PC-3 (cell line): Measurements from ENCODE around the gene CACHD1.

ENCODE experiments used
- EZH2phosphoT487 ChIP-seq: fragments of 300-600 bp; sonication (generic); IDR thresholded peaks from 2 replicates; pipeline ENCODE4 v1.6.1; 2018; ENCODE audit warnings: mild to moderate bottlenecking, antibody characterized with exemption, low read length, borderline replicate concordance
- TF ChIP-seq, protein P1 (sequence below): fragments of 300-600 bp; sonication (generic); conservative IDR thresholded peaks from 2 replicates; pipeline ENCODE4 v1.5.1; 2017; ENCODE audit warnings: antibody characterized with exemption, low read depth, mild to moderate bottlenecking, low read length

DNA sequence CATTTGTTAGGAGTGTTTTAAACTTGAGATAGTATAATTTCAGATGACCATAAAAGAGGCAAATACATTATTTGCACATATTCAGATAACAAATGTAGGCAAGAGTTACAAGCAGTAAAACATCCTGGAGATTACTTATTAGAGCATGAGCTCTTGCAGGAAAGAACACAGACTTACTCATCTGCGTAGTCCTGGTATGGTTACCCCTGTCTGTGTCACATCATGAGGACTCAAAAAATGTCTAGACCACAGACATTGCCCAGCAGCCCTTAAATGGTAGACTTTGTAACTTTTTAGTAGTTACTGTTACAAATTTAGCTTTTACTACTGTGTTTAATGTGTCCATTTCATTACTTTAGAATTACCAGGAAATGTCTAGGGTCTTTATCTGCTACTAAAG is 12.8 kb downstream of the CACHD1 start:
- TF ChIP-seq, protein P1, sequence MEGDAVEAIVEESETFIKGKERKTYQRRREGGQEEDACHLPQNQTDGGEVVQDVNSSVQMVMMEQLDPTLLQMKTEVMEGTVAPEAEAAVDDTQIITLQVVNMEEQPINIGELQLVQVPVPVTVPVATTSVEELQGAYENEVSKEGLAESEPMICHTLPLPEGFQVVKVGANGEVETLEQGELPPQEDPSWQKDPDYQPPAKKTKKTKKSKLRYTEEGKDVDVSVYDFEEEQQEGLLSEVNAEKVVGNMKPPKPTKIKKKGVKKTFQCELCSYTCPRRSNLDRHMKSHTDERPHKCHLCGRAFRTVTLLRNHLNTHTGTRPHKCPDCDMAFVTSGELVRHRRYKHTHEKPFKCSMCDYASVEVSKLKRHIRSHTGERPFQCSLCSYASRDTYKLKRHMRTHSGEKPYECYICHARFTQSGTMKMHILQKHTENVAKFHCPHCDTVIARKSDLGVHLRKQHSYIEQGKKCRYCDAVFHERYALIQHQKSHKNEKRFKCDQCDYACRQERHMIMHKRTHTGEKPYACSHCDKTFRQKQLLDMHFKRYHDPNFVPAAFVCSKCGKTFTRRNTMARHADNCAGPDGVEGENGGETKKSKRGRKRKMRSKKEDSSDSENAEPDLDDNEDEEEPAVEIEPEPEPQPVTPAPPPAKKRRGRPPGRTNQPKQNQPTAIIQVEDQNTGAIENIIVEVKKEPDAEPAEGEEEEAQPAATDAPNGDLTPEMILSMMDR: no peak
- no peak for TF ChIP-seq EZH2phosphoT487
